ENCODE data around the gene HEYL. TPM values are rescaled to one million over a fixed set of nuclear protein-coding genes. Genes with fewer than 3 reads are reported as not detected.

Gene HEYL
- total RNA-seq, 2 donors from 2014 or later = 0.32 to 0.89 TPM

DNA sequence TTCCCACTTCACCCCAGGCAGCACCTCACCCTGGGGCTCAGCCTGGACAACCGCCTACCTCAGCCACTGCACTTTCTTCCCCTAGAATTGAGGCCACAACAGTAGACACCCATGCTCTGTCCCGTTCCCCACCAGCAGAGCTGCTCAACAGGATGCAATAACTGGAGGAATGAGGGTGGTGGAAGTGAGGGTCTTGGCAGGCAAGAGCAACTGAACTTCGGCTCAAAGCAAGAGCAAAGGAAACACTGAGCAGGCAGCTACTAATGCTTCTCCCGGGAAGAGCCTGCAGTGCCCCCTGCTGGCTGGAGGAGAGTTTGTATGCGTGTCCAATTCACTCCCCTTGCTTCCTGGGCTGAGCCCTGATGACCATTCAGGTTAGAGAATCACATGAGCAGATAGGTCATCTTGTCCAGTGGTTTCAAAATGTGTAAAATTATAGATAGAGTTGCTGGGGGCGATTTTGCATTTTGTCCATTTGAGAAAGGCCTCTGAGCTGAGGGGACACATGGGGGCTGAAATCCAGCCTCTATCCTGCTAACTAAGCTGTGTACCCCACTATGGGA, 18.6 kb upstream of the HEYL start:
- H3K27me3 Mint-ChIP-seq (ENCODE audit: low read depth) = peaks cover 17% of the 10 kb centered on the region
- DNase-seq (peak; percentile 70 to 83), ATAC-seq (replicated peaks in 1 of 2) (peak; percentile 77 to 80)
- no peak overlapping the region for H3K27ac Mint-ChIP-seq
- peaks cover 19% of the 10 kb centered on the region for H3K4me1 Mint-ChIP-seq (ENCODE audit: low read depth)
- no peaks in the 10 kb centered on the region for H3K9me3 Mint-ChIP-seq
- peak overlapping the region; percentile 42 to 60 for H3K4me3 Mint-ChIP-seq
- H3K36me3 Mint-ChIP-seq (ENCODE audit: insufficient read depth in 2 of 2) = no peaks in the 10 kb centered on the region

DNA sequence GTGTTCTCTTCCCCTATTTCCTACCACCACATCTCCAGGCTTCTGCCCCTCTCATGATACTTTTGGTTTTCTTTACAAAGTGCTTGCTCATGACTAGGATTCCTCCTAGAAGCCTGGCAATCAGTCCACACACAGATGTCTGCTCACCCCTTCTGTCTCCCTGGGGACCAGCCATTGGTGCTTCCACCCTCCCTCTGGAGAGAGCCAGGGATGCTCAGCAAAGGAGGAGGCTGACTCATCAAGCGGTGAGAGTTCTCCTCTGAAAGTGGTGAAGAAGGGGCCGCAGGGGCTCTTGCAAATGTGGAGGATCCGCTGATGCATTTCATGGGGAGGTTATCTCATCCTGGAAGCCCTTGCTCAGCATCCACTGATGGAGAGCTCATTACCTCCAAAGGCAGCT, 18.0 kb upstream of the HEYL start:
- Mint-ChIP-seq H3K27ac (no peak overlapping the region), H3K36me3 (ENCODE audit: insufficient read depth in 2 of 2) (no peaks in the 10 kb centered on the region), H3K9me3 (no peaks in the 10 kb centered on the region), H3K4me1 (ENCODE audit: low read depth) (peaks cover 19% of the 10 kb centered on the region), H3K4me3 (peak overlapping the region in 1 of 2 donors; percentile 60), H3K27me3 (ENCODE audit: low read depth) (peaks cover 17% of the 10 kb centered on the region)
- DNase-seq (no peak), ATAC-seq (replicated peaks in 1 of 2) (no peak)

DNA sequence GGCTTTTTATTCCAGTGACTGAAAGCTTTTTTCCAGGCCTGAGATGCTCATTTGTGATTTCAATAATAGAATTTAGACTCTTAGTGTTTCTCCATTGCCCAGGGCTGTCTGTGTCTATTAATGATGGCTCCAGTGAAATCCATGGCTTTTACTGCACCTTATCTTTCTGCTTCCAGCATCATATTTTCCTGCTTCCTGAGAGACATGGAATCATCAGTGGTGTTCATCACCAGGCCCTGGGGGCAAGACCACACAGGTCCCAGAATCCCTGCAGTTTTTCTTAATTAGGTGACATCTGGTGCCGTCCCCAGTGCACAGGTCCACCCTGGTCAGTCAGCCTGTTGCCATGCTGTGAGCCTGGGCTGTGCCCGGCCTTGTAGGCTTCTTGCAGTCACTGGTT, 16.9 kb upstream of the HEYL start:
- Mint-ChIP-seq H3K4me1 (ENCODE audit: low read depth) (peaks cover 19% of the 10 kb centered on the region), H3K27ac (no peak overlapping the region), H3K36me3 (ENCODE audit: insufficient read depth in 2 of 2) (no peaks in the 10 kb centered on the region), H3K27me3 (ENCODE audit: low read depth) (peaks cover 17% of the 10 kb centered on the region), H3K9me3 (no peaks in the 10 kb centered on the region), H3K4me3 (no peak overlapping the region)
- ATAC-seq (replicated peaks in 1 of 2) = no peak
- DNase-seq = no peak

DNA sequence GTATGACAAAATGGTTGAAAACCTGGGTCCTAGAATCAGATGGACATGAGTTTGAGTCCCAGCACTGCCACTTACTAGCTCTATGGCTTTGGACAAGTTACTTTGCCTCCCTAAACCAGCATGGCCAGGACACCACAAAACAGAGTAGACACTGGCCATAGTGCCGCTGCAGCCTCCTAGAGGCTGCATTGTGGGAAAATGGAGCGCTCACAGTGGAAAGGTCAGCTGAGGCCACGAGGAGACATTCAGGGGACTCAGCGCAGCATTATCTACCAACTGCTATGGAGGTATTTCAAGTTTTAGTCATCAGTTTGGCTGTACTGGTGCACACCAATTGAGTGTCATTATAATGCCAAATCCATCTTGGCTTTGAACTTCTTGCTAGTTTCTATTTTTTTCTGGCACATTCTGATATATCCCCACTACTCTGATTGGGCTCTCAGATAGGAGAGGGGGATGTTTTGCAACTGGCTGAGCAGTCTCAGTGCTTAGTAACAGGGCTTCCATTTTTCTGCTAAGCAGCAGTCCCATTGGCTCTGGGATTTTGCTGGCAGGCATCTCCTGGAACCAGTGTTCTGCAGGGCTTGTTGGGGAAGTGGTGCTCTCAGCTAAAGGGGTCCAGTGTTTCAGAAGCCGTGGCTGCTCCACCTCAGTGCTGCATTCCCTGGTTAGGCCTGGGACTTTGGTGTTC, 16.3 kb upstream of the HEYL start:
- no peaks in the 10 kb centered on the region for H3K9me3 Mint-ChIP-seq
- peaks cover 15% of the 10 kb centered on the region for H3K27me3 Mint-ChIP-seq (ENCODE audit: low read depth)
- ATAC-seq (replicated peaks in 1 of 2) (no peak), DNase-seq (no peak)
- H3K36me3 Mint-ChIP-seq (ENCODE audit: insufficient read depth in 2 of 2) = no peaks in the 10 kb centered on the region
- H3K4me1 Mint-ChIP-seq (ENCODE audit: low read depth) = peaks cover 19% of the 10 kb centered on the region
- no peak overlapping the region for H3K4me3 Mint-ChIP-seq
- H3K27ac Mint-ChIP-seq = no peak overlapping the region

DNA sequence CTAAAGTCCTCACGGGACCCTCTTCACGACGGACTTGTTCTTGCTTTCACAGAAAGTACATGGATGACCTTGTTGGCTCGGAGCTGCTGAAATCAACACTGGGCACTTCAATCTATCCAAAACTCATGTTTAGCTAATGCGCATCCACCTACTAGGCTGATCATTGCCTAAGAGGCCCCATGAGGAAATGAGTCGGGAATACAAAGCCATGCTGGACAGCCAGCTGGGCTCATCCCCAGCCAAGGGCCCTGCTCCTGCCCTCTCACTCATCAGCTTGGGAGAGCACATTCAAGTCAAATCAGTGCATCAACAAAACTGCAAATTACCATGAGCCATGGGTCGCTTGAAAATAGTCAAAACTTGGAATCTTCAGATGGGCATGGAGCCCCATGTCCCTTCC, 14.8 kb upstream of the HEYL start:
- ATAC-seq (replicated peaks in 1 of 2) (no peak), DNase-seq (no peak)
- no peak overlapping the region for H3K4me3 Mint-ChIP-seq
- H3K36me3 Mint-ChIP-seq (ENCODE audit: insufficient read depth in 2 of 2) = no peaks in the 10 kb centered on the region
- H3K9me3 Mint-ChIP-seq = no peaks in the 10 kb centered on the region
- H3K27me3 Mint-ChIP-seq (ENCODE audit: low read depth) = peaks cover 10% of the 10 kb centered on the region
- peaks cover 19% of the 10 kb centered on the region for H3K4me1 Mint-ChIP-seq (ENCODE audit: low read depth)
- no peak overlapping the region for H3K27ac Mint-ChIP-seq

DNA sequence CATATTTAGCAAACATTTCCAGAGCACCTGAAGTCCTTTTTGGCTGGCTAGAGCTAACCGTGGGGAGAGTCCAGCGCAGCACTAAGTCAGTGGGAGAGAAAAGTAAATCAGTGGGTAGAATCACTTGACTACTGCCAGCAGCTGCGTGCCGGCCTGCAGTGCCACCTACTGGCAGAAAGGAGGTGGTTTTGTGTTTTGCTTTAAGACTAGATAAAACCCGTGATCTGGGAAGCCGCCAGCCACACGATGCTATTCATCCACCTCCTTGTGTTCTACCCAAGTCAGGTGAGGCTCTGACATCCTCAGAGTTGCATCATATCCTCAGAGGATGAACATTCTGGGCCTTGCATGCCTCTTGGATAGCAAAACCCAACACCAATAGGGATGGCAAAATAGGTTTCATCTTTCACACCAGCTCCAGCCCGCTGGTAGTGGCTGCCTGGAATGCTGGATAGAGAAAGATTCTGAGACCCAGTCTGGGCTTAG, 14.1 kb upstream of the HEYL start:
- Mint-ChIP-seq H3K36me3 (ENCODE audit: insufficient read depth in 2 of 2) (no peaks in the 10 kb centered on the region), H3K27me3 (ENCODE audit: low read depth) (peaks cover 10% of the 10 kb centered on the region)

DNA sequence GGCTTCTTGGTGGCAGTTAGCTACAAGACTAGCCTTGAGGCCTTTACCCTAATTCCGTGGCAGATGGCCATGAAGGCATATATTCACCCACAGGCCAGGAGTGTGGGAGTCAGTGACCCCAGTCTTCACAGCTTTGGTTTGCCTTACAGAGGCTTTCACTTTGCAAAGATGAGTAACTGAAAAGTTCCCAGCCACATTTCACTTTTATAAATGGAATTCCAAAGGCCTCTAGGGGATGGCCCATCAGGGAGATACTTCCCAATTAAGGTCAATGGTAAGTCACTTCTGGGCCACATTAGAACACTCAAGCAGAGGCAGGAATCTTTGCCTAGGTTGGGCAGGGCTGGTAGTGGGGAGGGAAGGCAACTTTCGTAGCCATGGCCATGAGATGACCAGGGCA, 13.1 kb upstream of the HEYL start:
- H3K9me3 Mint-ChIP-seq = no peaks in the 10 kb centered on the region
- no peak overlapping the region for H3K27ac Mint-ChIP-seq
- ATAC-seq (replicated peaks in 1 of 2) = no peak
- no peak overlapping the region for H3K4me3 Mint-ChIP-seq
- peaks cover 10% of the 10 kb centered on the region for H3K27me3 Mint-ChIP-seq (ENCODE audit: low read depth)
- no peaks in the 10 kb centered on the region for H3K36me3 Mint-ChIP-seq (ENCODE audit: insufficient read depth in 2 of 2)
- H3K4me1 Mint-ChIP-seq (ENCODE audit: low read depth) = peaks cover 11% of the 10 kb centered on the region
- DNase-seq = no peak

More for the DNA sequence above, 14.1 kb upstream of the HEYL start:
- peak; percentile 79 to 81 for DNase-seq
- no peak overlapping the region for H3K27ac Mint-ChIP-seq
- H3K4me3 Mint-ChIP-seq = no peak overlapping the region
- ATAC-seq (replicated peaks in 1 of 2) = peak; percentile 75 to 82
- peaks cover 19% of the 10 kb centered on the region for H3K4me1 Mint-ChIP-seq (ENCODE audit: low read depth)
- no peaks in the 10 kb centered on the region for H3K9me3 Mint-ChIP-seq

DNA sequence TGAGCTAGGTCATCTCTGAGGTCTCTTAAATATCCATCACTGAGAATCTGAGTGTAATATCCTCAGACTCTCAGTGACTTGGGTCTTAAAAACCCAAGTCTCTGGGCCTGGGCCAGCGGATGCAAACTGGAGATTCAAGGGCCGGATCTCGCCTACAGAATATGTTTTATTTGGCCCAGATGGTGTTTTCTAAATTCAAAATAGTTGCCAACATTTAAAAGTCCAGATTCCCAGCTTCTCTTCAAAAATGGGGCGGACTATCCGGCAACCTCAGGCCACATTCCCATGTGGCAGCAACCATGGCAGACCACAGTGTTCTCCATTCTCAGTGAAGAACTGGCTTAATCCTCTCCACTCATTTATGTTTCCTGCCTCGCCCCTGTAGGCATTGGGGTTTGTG, 12.7 kb upstream of the HEYL start:
- DNase-seq = no peak
- H3K27ac Mint-ChIP-seq = no peak overlapping the region
- peaks cover 11% of the 10 kb centered on the region for H3K4me1 Mint-ChIP-seq (ENCODE audit: low read depth)
- H3K36me3 Mint-ChIP-seq (ENCODE audit: insufficient read depth in 2 of 2) = no peaks in the 10 kb centered on the region
- H3K9me3 Mint-ChIP-seq = no peaks in the 10 kb centered on the region
- no peak overlapping the region for H3K4me3 Mint-ChIP-seq
- no peak for ATAC-seq (replicated peaks in 1 of 2)
- peaks cover 10% of the 10 kb centered on the region for H3K27me3 Mint-ChIP-seq (ENCODE audit: low read depth)

DNA sequence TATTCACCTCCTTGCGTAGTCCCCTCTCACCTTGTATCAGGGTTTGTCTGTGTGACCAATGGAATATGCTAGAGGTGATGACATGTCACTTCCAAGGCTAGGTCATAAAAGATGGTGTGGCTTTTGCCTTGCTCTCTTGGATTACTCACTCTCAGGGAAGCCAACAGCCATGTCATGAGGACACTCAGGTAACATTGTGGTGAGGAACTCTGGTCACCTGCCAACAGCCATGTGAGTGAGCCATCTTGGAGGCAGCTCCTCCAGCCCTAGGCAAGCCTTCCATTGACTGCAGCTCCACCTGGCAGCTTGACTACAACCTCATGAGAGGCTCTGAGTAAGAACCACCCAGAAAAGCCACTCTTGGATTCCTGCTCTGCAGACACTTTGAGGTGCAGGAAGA, 11.0 kb upstream of the HEYL start:
- no peak overlapping the region for H3K27ac Mint-ChIP-seq
- no peaks in the 10 kb centered on the region for H3K9me3 Mint-ChIP-seq
- ATAC-seq (replicated peaks in 1 of 2) (no peak), DNase-seq (no peak)
- H3K4me1 Mint-ChIP-seq (ENCODE audit: low read depth) = peaks cover 11% of the 10 kb centered on the region
- no peak overlapping the region for H3K4me3 Mint-ChIP-seq
- peaks cover 10% of the 10 kb centered on the region for H3K27me3 Mint-ChIP-seq (ENCODE audit: low read depth)
- no peaks in the 10 kb centered on the region for H3K36me3 Mint-ChIP-seq (ENCODE audit: insufficient read depth in 2 of 2)

DNA sequence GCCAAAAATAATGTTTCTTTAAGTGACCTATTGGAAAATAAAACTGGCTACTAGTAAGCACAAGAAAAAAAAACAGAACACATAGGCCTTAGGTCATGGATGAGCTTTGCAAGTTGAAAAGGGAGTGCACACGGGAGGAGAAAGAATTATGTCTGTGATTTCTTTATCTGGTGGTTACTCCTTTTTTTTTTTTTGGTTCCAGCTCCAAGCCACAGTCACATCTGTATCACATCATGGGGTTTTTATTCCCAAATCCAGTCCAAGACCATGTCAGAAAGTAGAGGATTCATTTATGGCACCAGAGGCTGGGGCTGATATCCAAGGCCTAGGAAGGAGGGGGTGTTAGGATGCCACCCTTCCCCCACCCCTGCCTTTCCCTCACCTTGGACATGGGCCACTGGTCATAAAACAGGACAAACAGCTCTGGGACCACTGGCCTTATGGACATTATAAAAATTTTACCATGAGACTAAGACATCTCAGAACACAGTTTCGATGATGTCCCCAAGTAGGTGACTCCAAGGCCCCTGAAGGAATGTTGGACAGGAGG, 10.3 kb upstream of the HEYL start:
- Mint-ChIP-seq H3K27ac (no peak overlapping the region), H3K27me3 (ENCODE audit: low read depth) (peaks cover 10% of the 10 kb centered on the region)

DNA sequence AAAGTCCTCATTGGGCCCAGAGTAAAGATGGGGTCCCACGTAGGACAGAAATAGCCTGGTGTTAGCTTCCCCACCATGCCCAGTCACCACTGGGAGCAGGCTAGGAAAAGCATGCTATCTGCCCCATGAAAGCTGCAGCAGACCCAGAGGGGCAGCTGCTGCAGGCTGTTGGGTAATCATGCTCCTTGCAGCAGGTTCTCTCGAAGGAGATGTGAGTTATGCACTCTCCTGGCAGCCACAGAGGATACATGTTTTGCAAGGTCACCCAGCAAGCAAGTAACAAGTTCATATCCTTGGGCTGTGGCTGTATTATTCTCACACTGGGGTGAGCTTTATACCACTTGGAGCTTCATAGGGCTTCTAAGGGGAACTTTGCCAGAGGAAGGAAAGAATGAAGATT, 9.1 kb upstream of the HEYL start:
- Mint-ChIP-seq H3K4me3 (no peak overlapping the region), H3K27ac (no peak overlapping the region), H3K27me3 (ENCODE audit: low read depth) (peaks cover 8% of the 10 kb centered on the region), H3K36me3 (ENCODE audit: insufficient read depth in 2 of 2) (no peaks in the 10 kb centered on the region), H3K4me1 (ENCODE audit: low read depth) (peaks cover 4% of the 10 kb centered on the region), H3K9me3 (no peaks in the 10 kb centered on the region)
- DNase-seq (no peak), ATAC-seq (replicated peaks in 1 of 2) (no peak)

More for the DNA sequence above, 10.3 kb upstream of the HEYL start:
- DNase-seq = no peak
- H3K4me1 Mint-ChIP-seq (ENCODE audit: low read depth) = peaks cover 11% of the 10 kb centered on the region
- no peak overlapping the region for H3K4me3 Mint-ChIP-seq
- no peak for ATAC-seq (replicated peaks in 1 of 2)
- no peaks in the 10 kb centered on the region for H3K9me3 Mint-ChIP-seq
- no peaks in the 10 kb centered on the region for H3K36me3 Mint-ChIP-seq (ENCODE audit: insufficient read depth in 2 of 2)

DNA sequence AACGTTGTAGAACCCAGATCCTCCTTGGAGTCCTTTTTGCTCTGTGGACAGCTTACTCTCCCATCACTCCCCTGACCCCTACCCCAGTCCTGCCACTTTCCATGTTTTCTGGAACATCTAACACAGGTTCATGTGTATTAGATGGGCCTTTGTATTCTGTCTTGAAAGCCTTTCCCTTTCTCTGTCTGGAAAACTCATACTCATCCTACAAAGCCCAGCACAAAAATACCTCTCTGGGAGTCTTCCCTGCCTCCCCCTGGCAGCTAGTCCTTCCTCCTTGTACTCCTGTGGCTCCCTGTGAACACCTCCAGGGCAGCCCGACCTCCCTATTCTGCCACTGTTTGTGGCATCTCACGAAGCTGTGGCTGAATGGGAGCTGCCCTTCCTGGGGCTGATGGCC, 7.8 kb upstream of the HEYL start:
- no peaks in the 10 kb centered on the region for H3K36me3 Mint-ChIP-seq (ENCODE audit: insufficient read depth in 2 of 2)
- no peak overlapping the region for H3K27ac Mint-ChIP-seq
- peaks cover 9% of the 10 kb centered on the region for H3K27me3 Mint-ChIP-seq (ENCODE audit: low read depth)
- no peaks in the 10 kb centered on the region for H3K4me1 Mint-ChIP-seq (ENCODE audit: low read depth)
- H3K4me3 Mint-ChIP-seq = no peak overlapping the region
- H3K9me3 Mint-ChIP-seq = no peaks in the 10 kb centered on the region
- no peak for DNase-seq
- no peak for ATAC-seq (replicated peaks in 1 of 2)

DNA sequence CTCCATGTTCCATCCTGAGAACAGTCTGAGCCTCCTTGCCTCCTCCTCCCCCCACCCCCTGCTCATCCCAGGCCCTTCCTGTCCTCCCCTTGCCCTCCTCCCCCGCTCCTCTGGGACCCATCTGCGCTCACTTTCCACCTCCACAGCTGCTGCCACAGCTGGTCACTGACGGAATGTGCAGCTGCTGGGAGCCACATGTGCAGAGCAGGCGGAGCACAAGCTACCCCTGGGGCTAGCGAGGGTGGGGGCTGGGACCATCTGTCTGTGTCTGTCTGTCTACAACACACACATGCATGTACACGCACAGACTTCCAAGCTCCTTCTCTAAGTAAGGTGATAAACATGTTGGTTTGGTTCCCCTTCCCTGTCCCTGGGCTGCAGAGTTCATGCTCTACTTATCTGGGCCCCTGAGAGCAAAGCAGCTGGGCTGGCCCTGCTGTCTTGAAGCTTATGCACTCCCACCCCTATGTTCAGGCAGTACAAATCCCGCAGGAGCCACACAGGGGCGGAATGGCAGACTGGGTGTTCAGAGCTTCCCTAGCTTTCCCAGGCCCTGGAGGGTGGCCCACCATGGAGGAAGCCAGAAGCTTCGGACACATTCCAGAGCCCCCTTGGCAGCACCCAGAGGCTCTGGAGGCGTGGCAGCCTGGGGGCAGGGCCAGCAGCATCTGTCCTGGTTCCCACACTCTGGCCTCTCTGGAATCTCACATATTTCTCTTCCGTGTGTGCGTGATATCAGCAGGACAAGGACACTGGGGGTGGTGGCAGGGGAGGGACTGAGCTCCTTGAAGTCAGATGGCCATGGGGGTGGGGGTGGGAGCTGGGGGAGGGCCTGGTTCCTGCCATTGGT, 7.0 kb upstream of the HEYL start:
- Mint-ChIP-seq H3K27ac (no peak overlapping the region), H3K4me1 (ENCODE audit: low read depth) (no peaks in the 10 kb centered on the region), H3K4me3 (no peak overlapping the region), H3K27me3 (ENCODE audit: low read depth) (peaks cover 9% of the 10 kb centered on the region), H3K9me3 (no peaks in the 10 kb centered on the region), H3K36me3 (ENCODE audit: insufficient read depth in 2 of 2) (no peaks in the 10 kb centered on the region)
- DNase-seq (no peak), ATAC-seq (replicated peaks in 1 of 2) (no peak)
